Measurements from ENCODE around the gene FOXC1. TPM values are rescaled to one million over a fixed set of nuclear protein-coding genes. Genes with fewer than 3 reads are reported as not detected.

The FOXC1 gene
- polyA plus RNA-seq, 2 of the 4 experiments (the other 2 are of a cell fraction) = 3.4 to 4.7 TPM

- TF ChIP-seq USF2 (IDR thresholded peaks at IDR 0.05) (no peak), EHMT2 (IDR thresholded peaks at IDR 0.05; ENCODE audit: low read depth) (no peak), REST (IDR thresholded peaks at IDR 0.05) (no peak), CBX2 (IDR thresholded peaks at IDR 0.05; ENCODE audit: borderline replicate concordance, low read depth) (no peak), EHF (CRISPR knock-in tag; IDR thresholded peaks at IDR 0.05) (no peak), ZSCAN20 (CRISPR knock-in tag; IDR thresholded peaks at IDR 0.05) (no peak), KDM5A (IDR thresholded peaks at IDR 0.05) (no peak), HDAC2 (IDR thresholded peaks at IDR 0.05) (no peak), ZC3H11A (IDR thresholded peaks at IDR 0.05) (no peak), HOXB13 (CRISPR knock-in tag; IDR thresholded peaks at IDR 0.05; ENCODE audit: low read depth) (no peak), CHD4 (IDR thresholded peaks at IDR 0.05; ENCODE audit: borderline replicate concordance) (no peak), CTCF (IDR thresholded peaks at IDR 0.05) (no peak), HOXB5 (CRISPR knock-in tag; IDR thresholded peaks at IDR 0.05) (no peak), FOXS1 (CRISPR knock-in tag; IDR thresholded peaks at IDR 0.05) (no peak), RCOR1 (IDR thresholded peaks at IDR 0.05; ENCODE audit: low read depth, low read length) (no peak)
- CTCF ChIA-PET = interaction anchor here (1.2 kb wide), 1 partner anchor 8 kb away, joined by 3 read pairs; no protein-coding TSS in a partner anchor
- ATAC-seq = no peak
- POLR2A ChIA-PET = no interaction called here
- no peak for FAIRE-seq
- Histone ChIP-seq H3K4me1 (peaks cover under 1% of the 10 kb centered on the region; the same call in 1 of the 3 replicates), H3K4me2 (no peak overlapping the region), H3K27ac (no peak overlapping the region), H3K9me3 (no peaks in the 10 kb centered on the region), H3K4me3 (no peak overlapping the region)
- DNase-seq (ENCODE audit: low read depth in 1 of 2, low spot score in 1 of 2) = no peak
- 86% methylated on average over 22 of the region's 31 CpGs for WGBS (ENCODE audit: missing lambda C conversion rate)
Measured at GRCh38 chr6:1618311-1619097, 8.8 kb downstream of the FOXC1 start.

GRCh38 chr6:1619098-1619672 lies 9.5 kb downstream of the FOXC1 start:
- ChIA-PET POLR2A (no interaction called here), CTCF (no interaction called here)
- Histone ChIP-seq H3K4me3 (no peak overlapping the region), H3K4me2 (no peak overlapping the region), H3K27ac (no peak overlapping the region), H3K4me1 (no peaks in the 10 kb centered on the region; the same call in 2 of the 3 replicates), H3K9me3 (no peaks in the 10 kb centered on the region)
- DNase-seq (ENCODE audit: low read depth in 1 of 2, low spot score in 1 of 2) = no peak
- ATAC-seq = no peak
- 95% methylated on average over 25 of the region's 40 CpGs for WGBS (ENCODE audit: missing lambda C conversion rate)
- no peak for FAIRE-seq
- TF ChIP-seq RCOR1 (IDR thresholded peaks at IDR 0.05; ENCODE audit: low read depth, low read length) = no peak
- TF ChIP-seq SMC3 (IDR thresholded peaks at IDR 0.05) = no peak
- TF ChIP-seq JUN (IDR thresholded peaks at IDR 0.05) = no peak
- TF ChIP-seq NPAS2 (CRISPR knock-in tag; IDR thresholded peaks at IDR 0.05; ENCODE audit: borderline replicate concordance) = no peak
- no peak for TF ChIP-seq PHF8 (IDR thresholded peaks at IDR 0.05; ENCODE audit: borderline replicate concordance, low read depth)
- no peak for TF ChIP-seq HMGXB4 (CRISPR knock-in tag; IDR thresholded peaks at IDR 0.05; ENCODE audit: borderline replicate concordance)
- TF ChIP-seq CBX2 (IDR thresholded peaks at IDR 0.05; ENCODE audit: borderline replicate concordance, low read depth) = no peak
- TF ChIP-seq BCL3 (IDR thresholded peaks at IDR 0.05) = no peak
- no peak for TF ChIP-seq REST (IDR thresholded peaks at IDR 0.05)
